ENCODE results near the gene FAH.

The FAH gene

DNA sequence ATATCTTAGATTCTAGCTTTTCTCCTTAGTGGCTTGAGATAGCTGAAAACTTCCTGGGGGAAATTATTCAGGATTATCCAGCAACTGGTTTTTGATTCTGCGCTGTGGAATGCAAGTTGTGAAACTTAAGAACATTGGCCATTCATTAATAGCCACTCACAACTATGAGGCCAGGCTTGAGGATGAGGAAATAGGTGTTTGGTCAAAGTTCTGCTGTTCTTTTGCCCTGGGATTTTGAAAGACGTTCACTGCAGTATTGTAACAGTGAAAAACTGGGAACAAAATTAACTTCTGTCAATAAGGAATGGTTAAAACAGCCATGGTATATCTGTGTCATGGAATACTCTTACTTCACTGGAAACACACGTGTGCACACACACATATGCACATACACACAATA lies 55.1 kb downstream of the FAH start:
- TF ChIP-seq, protein P1, sequence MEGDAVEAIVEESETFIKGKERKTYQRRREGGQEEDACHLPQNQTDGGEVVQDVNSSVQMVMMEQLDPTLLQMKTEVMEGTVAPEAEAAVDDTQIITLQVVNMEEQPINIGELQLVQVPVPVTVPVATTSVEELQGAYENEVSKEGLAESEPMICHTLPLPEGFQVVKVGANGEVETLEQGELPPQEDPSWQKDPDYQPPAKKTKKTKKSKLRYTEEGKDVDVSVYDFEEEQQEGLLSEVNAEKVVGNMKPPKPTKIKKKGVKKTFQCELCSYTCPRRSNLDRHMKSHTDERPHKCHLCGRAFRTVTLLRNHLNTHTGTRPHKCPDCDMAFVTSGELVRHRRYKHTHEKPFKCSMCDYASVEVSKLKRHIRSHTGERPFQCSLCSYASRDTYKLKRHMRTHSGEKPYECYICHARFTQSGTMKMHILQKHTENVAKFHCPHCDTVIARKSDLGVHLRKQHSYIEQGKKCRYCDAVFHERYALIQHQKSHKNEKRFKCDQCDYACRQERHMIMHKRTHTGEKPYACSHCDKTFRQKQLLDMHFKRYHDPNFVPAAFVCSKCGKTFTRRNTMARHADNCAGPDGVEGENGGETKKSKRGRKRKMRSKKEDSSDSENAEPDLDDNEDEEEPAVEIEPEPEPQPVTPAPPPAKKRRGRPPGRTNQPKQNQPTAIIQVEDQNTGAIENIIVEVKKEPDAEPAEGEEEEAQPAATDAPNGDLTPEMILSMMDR (conservative IDR thresholded peaks at IDR 0.05) = no peak
- no peak overlapping the region for H3K27ac ChIP-seq

DNA sequence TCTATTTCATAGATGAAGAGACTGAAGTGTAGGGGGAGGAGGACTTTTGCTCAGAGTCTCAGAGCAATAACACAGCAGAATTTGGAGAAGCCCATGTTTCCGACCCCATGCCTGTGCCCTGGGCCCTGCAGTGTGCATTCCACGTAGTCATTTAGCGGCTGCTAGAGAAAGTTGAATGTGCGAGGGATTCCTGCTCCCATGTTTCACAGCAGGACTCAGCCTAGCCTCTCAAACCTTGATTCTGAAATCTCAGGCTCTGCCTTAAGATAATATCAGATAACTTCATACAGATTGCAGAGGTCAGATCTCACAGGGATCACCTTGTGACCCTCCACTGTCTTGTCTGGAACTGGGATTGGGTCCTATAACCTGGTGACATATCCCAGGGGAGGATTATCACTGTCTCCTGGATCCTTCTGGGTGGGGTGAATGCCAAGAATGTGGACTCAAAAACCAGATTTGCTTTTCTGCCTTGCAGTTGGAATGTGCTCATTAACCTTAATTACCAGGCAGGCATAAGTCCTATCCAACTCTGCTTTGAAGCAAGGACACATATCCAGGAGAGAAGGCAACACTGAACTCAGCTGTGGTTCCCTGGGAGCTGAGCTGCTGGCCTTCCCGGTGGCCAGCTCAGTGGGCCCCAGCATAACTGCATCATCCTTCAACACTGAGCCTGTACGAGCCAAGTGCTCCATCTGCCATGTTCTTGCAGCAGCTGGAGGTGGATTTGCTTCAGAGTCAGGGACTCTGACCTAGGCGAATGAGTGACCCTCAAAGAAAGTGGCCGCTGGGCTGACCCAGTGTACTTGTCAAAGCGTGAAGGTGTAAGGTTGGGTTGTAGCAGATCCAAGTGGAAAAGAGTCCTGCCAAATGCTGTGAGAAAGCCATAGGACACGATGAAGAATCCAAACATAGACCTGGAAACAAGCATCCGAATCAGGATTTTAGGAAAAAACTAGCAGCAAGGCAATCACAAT lies 56.2 kb downstream of the FAH start:
- TF ChIP-seq, protein P1 (conservative IDR thresholded peaks at IDR 0.05) = no peak

DNA sequence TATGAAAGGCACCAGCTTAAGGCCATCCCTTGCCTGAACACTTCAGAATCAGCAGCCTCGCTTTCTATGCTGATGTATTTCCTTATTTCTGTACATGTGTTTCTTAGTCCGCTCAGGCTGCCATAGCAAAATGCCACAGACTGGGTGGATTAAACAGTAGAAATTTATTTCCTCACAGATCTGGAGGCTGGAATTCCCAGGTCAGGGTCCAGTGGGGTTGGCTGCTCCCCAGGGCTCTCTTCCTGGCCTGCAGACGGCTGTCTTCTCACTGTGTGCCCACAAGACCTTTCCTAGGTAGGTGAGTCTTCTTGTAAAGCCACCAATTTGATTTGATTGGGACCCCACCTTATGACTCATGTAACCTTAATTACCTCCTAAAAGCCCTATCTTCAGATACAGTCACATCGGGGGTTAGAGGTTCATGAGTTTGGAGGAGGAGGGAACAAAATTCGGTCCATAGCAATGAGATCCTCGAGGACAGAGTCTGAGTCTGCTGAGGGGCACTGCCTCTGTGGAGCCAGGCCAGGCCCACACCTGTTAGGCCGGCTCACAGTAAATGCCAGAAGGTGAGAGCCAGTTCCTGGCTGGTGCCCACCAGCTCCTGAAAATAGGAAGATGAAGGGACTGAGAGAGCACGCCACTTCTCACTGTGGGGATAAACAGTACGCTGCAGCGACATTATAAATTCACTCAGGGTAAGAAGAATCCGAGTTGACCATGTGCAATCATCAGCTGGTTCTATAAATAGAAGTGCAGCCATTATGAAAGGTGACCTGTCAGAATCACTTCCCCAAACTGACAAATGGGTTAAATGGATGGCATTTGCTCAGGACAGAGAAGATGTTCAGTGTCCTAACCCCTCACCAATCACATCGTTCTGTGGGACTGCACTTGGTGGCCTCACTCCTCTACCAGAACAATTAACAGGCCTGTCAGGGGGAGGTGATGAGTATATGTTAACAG lies 58.1 kb downstream of the FAH start:
- H3K27ac ChIP-seq = no peak overlapping the region
- TF ChIP-seq, protein P1 (conservative IDR thresholded peaks at IDR 0.05) = no peak

More for the DNA sequence above, 56.2 kb downstream of the FAH start:
- no peak overlapping the region for H3K27ac ChIP-seq

DNA sequence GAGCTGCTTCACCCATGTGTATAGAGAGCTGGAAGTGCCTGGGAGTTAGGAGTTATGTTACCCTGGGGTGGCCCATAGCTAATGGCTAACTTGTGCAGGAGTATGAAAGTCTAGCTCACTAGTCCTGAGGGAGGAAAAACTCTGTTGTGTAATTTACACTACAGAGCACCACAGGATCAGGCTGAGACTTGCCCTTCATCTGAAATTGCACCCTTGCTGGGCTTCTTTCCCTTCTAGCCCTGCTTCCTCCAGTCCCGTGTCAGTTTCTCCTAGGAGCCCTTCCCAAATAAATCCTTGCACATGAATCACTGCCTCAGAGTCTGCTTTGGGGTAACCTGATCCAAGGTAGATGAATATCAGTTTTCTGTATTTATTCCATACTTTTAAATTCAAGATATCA lies 59.2 kb downstream of the FAH start:
- H3K27ac ChIP-seq = no peak overlapping the region
- TF ChIP-seq, protein P1 (conservative IDR thresholded peaks at IDR 0.05) = no peak

DNA sequence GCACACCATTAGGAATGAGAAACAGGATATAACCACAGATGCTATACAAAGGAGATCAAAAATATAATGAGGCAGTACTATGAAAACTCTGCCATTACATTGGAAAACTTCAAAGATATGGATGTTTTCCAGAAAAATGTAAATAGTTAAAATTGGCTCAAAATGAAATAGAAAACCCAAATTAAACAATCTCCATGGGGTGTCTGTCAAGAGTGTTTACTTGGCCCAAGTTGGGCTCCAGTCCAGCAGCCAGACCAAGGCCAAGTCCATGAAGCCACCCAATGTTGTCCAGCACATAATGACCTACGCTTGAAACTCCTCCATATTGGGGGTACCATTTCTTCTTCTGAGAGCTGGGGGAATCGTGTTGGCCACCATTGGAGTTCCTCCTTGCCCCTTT lies 62.1 kb downstream of the FAH start:
- H3K27ac ChIP-seq = no peak overlapping the region
- TF ChIP-seq, protein P1 (conservative IDR thresholded peaks at IDR 0.05) = no peak

DNA sequence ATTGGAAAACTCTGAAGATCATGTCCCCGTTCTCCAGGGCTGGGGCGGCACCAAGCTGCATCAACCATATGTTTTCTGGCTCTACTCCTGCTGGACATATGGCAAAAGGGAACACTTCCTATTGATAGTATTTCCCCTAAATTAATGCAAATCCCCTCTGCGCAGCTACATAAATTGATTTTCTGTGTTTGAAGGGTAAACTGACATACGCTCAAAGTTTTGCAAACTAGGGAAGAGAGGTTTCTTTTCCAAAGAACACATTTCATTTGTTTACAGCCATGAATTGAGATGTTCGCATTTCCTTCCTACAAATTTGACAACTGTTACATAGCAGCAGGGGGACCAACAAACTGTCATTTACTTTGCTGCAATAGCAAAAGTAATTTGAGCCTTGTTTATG lies 63.3 kb downstream of the FAH start:
- TF ChIP-seq, protein P1 (conservative IDR thresholded peaks at IDR 0.05) = no peak
- H3K27ac ChIP-seq = no peak overlapping the region

DNA sequence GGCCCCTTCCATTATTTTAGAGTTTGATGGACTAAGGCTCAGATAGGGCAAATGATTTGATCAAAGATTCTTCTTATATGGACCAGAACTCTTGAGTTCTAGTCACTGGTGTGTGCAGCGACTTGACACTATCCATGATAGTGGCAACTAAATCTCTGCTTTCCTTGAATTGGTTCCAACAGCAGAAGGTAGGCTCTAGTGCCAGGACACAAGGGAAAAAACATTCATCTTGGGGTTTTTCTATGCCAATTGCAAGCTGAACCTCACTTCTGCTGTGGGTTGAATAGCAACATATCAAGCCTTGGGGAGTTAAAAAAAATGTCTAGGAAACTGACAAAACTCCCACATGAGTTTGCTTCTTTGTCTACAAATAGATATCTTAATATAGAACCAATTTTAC lies 64.1 kb downstream of the FAH start:
- TF ChIP-seq, protein P1 (conservative IDR thresholded peaks at IDR 0.05) = no peak
- no peak overlapping the region for H3K27ac ChIP-seq

Data from VCaP (cell line).